Measurements from ENCODE around the gene STRN3.

The STRN3 gene

DNA sequence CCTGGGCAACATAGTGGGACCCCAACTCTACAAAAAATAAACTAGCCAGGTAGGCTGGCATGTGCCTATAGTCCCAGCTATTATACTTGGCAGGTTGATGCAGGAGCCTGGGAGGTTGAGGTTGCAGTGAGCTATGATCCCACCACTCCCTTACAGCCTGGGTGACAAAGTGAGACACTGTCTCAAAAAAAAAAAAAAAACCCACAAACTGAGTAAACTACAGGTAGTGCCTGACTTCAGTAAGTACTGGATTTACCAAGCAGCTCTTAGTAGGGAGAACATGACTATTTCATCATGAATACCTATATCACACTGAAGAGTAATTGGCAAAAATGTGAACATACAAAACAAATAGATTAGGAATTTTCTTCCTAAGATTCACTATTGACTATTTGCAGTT is 33.1 kb downstream of the STRN3 start:
- TF ChIP-seq, protein P1, sequence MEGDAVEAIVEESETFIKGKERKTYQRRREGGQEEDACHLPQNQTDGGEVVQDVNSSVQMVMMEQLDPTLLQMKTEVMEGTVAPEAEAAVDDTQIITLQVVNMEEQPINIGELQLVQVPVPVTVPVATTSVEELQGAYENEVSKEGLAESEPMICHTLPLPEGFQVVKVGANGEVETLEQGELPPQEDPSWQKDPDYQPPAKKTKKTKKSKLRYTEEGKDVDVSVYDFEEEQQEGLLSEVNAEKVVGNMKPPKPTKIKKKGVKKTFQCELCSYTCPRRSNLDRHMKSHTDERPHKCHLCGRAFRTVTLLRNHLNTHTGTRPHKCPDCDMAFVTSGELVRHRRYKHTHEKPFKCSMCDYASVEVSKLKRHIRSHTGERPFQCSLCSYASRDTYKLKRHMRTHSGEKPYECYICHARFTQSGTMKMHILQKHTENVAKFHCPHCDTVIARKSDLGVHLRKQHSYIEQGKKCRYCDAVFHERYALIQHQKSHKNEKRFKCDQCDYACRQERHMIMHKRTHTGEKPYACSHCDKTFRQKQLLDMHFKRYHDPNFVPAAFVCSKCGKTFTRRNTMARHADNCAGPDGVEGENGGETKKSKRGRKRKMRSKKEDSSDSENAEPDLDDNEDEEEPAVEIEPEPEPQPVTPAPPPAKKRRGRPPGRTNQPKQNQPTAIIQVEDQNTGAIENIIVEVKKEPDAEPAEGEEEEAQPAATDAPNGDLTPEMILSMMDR (IDR thresholded peaks at IDR 0.05; ENCODE audit: low read length, missing control alignments), result no peak
- DNase-seq (ENCODE audit: low read depth), result no peak
- no peak overlapping the region for H3K4me3 ChIP-seq (replicated peaks; ENCODE audit: low read depth, low read length)

GRCh38 chr14:30991408-30991807 is 34.8 kb downstream of the STRN3 start:
- H3K4me3 ChIP-seq (replicated peaks; ENCODE audit: low read depth, low read length), result no peak overlapping the region
- TF ChIP-seq, protein P1 (IDR thresholded peaks at IDR 0.05; ENCODE audit: low read length, missing control alignments), result no peak
- DNase-seq (ENCODE audit: low read depth), result no peak

- H3K4me3 ChIP-seq (replicated peaks; ENCODE audit: low read depth, low read length), result no peak overlapping the region
- TF ChIP-seq, protein P1 (IDR thresholded peaks at IDR 0.05; ENCODE audit: low read length, missing control alignments), result no peak
- DNase-seq (ENCODE audit: low read depth), result peak; percentile 45
These were observed 35.4 kb downstream of the STRN3 start for GRCh38 chr14:30990770-30991169.

DNA sequence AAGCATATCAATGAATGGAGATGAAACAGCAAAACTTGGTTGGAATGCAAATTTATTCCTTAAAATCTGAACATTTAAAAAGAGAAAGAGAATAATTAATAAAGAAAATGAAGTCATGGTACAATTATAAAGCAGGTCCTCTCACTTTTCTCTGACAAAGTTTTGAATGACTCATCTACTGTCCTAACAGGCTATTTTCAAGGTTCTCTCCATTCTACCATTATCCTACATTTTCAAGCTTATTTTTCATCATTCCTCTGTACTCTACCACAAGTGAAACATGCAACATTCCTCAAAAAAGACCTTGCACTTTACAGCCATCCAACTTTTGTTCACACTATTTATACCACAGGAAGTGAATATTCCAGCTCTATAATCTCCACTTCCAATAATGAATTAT is 37.7 kb downstream of the STRN3 start:
- H3K4me3 ChIP-seq (replicated peaks; ENCODE audit: low read depth, low read length), result no peak overlapping the region
- TF ChIP-seq, protein P1 (IDR thresholded peaks at IDR 0.05; ENCODE audit: low read length, missing control alignments), result no peak
- DNase-seq (ENCODE audit: low read depth), result peak; percentile 25

DNA sequence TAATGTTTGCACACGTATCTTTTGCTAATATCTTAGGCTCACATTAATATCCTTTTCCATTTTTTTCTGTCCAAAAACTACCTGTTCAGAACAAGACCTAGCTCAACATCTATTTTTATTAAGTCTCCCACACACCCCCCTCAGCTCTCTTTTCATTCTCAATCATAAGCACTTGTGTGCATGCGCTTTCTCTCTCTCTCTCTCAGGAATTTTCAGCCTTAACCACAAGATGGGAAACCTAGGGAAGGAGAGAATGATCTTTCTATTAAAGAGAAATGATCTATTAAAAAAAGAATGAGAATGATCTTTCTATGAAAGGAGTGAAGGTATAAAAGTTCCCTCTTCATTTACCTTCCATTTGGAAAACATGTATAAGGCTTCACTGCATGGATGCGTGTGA is 40.4 kb downstream of the STRN3 start:
- TF ChIP-seq, protein P1 (IDR thresholded peaks at IDR 0.05; ENCODE audit: low read length, missing control alignments), result no peak
- H3K4me3 ChIP-seq (replicated peaks; ENCODE audit: low read depth, low read length), result no peak overlapping the region
- DNase-seq (ENCODE audit: low read depth), result no peak

GRCh38 chr14:30983858-30984257 is 42.3 kb downstream of the STRN3 start:
- H3K4me3 ChIP-seq (replicated peaks; ENCODE audit: low read depth, low read length), result no peak overlapping the region
- no peak for DNase-seq (ENCODE audit: low read depth)
- TF ChIP-seq, protein P1 (IDR thresholded peaks at IDR 0.05; ENCODE audit: low read length, missing control alignments), result no peak

DNA sequence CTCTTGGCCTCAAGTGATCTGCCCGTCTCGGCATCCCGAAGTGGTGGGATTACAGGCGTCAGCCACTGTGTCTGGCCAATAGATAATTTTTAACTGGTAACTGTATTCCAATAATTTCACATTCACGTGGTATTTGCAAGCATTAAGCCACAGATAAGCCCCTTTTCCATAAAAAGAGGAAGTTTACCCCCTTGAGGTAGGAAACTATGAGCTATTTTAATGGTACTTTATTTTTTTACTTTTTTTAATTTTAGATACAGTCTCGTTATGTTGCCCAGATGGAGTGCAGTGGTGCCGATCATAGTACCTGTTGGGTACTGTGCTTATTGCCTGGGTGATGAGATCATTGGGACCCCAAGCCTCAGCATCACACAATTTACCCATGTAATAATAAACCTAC is 43.6 kb downstream of the STRN3 start:
- H3K4me3 ChIP-seq (replicated peaks; ENCODE audit: low read depth, low read length), result no peak overlapping the region
- TF ChIP-seq, protein P1 (IDR thresholded peaks at IDR 0.05; ENCODE audit: low read length, missing control alignments), result no peak
- DNase-seq (ENCODE audit: low read depth), result no peak
